HG03457 (cell line): ENCODE results near the gene TCF4.

Experiments used
- ATAC-seq: cut with Tn5 transposase; IDR thresholded peaks from one replicate; pipeline ENCODE4 v1.9.1; 2021; ENCODE audit warnings: moderate number of reproducible peaks; ENCODE audit not compliant: unreplicated experiment

TCF4 gene

GRCh38 chr18:55307505-55307904 lies 280.5 kb downstream of the TCF4 start:
- no peak for ATAC-seq

DNA sequence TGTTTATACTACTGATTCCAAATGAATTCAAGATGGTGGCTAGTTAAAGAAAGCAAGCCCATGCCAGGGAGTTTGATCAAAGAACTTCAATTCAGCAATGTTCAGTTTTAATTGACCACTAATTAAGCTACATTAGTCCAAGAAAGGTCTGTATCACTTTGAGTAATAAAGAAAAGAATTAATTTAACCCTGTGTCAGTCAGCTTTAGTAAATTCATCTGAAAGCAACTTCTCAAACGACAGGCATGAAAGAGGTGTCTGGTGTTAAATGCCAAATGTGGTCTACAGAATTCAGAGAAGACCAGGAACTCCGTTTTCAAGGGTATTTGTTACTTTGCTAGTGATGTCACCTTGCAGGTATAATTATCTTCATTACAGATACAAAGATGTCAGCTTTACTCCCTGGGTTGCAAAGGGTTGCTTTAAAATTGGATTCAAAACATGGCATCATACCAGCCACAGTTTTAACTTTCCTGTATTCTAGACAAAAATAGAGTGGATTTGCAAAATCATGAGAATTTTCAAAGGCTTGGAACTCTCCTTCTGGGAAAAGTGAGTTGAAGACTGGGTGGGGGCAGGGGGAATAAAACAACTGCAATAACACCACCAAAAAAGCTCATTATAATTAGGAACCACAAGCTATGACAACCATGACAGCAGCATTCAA lies 281.5 kb downstream of the TCF4 start:
- ATAC-seq = no peak

GRCh38 chr18:55302167-55302833 lies 285.7 kb downstream of the TCF4 start:
- ATAC-seq = no peak

DNA sequence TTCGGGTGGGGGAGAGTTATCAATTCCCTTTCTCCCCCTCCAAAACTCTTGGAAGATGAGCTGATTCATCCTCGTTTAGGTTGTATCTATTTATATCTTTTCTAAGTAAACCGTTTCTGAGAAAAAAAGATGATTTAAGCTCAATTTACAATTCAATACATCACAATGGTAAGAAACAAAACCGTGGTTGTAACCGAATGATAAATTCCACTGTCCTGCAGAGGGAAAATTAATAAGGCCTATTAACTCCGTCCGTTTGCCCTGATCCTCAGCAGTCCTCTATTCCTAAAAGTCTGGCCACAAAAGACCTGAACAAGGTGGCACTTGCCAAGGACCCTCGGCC lies 286.2 kb downstream of the TCF4 start:
- ATAC-seq = no peak

DNA sequence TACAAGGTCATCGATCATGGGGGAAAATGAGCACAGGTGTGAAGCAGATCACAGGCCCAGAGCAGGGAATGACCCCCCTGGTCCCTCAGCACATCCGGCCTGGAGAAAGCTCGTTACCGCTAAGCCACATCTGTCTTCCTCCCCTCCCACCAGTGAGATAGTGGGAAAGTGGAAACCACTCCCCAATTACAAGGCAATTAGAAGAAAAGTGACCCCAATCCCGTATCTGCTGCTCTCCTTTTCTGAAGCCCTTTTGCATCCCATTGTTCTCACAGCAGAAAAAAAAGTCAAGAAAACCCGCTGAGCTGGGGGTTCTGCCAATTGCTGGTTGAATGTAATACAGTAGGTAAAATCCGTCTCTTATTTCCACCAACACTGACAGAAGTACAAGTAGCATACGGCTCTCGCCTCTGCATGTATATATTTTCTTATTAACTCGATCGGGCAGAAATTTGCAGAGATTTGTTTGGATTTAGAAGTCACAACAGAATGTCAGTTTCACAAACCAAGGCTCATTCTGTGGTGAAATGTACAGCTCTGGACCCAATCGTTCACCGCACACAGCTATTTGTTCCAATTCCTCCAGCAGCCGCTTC lies 287.0 kb downstream of the TCF4 start:
- no peak for ATAC-seq

GRCh38 chr18:55300421-55300935 lies 287.5 kb downstream of the TCF4 start:
- no peak for ATAC-seq

DNA sequence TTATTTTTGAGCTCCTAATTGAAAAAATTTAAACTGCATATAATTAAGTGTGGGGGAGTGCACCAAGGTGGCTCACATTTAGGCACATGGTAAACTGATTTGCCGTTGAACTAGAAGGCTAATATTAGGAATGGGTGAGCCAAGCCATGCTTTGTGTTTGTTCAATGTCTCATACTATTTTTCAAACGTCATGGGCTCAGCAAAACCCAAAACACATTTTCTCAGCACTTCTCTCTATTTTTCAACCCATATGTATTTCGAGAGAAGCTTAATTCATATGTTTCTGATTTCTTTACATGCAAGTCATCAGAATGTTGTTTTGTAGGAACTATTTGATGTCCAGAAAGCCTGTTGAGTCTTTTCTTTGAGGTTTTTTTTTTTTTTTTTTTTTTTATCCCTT lies 291.2 kb downstream of the TCF4 start:
- ATAC-seq = no peak

DNA sequence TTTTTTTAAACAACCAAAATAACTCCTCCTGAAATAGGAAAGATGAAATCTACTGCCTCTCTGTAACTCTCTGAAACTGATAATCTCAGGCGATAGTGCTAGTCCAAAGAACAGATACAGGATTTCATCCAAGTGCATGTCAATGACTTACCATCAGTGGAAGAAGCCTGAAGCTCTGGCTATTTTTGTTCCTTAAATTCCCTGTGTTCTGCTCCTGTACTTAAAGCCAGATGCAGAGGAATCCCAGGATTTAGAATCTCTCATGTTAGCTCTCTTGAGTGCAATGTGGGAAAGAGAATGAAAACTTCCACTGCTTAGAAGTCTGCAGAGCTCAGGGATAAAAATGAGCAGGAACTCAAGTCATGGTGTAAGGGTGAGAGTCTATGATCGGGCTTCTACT lies 291.9 kb downstream of the TCF4 start:
- ATAC-seq = no peak

DNA sequence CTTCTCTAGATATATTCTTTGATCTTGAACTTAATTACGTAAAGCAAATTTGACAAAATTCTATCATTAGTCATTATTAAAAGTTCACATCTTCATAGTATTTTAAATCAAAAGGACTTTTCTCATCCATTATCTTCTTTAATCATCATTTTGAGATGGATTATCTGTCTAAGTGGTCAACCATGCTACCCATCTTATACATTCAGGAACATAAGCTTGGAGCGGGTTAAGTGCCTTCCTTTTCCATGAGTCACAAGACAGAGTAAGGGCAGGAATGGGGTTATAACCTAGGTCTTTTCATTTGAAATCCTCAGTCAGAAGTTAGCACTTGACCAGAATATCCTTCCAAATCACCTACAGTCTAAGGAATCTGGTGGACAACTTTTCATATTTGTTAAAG lies 297.1 kb downstream of the TCF4 start:
- no peak for ATAC-seq

DNA sequence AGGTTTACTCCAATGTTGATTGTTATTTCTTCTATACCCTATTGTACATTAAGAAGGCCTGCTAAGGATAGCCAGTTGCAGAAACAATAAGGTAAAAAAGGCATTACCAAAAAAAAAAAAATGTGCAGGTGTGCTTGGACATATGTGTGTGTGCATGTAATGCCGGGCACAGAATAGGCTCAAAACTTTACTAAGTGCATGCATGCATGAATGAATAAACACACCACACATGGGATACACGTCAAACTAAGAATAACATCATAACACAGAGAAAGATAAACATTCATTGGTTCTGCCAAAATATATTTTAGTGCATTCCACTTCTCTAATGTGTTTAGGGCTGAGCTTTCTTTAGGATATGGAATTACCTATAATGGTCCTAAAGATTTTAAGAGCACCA lies 298.2 kb downstream of the TCF4 start:
- no peak for ATAC-seq

DNA sequence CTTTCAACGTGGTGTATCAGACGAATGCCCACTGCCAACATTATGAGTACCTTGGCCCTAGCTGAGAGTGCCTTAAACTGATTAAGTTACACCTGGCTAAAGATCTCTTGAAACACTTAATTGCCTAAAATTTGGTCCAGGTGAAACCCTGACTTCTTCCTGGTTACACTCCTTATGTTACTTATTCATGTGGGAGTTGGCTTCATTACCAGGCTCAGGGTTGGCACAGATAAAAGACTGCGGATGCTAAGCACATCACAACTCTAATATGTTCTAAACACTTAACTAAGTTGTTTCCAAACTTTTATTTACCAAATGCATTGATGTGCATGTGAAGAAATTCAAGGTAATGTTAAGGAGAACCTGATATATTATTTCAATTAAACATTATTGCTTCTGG lies 298.9 kb downstream of the TCF4 start:
- ATAC-seq = no peak

GRCh38 chr18:55287935-55288868 lies 299.8 kb downstream of the TCF4 start:
- no peak for ATAC-seq

DNA sequence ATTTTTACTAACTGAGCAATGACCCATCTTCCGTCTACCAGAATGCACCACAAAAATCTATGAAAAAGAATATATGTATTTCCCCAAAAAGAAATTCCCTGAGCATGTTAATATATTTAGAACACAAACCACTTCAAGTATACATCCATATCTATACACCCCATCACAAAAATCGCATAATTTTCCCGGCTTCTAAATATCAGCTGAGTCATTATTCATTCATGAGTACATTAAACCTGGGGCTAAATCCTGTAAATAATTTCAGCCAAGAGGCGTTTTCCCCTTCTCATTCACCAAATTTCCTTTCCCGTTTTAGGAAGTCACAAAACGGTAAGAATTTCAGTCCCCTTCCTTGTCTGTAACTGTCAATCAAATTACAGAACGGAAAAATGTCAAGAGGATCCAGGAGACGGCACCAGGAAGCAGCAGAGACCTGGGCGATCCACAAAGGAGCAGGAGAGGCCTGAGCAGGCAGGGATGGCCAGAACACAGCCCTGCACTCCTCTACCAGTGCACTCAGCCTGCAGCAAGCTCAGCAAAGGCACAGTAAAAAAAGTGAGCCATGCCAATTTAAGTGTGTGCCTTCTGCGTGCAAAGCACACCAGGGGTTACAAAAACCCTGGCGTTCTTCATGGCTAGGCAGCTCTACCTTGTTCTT lies 300.7 kb downstream of the TCF4 start:
- no peak for ATAC-seq

DNA sequence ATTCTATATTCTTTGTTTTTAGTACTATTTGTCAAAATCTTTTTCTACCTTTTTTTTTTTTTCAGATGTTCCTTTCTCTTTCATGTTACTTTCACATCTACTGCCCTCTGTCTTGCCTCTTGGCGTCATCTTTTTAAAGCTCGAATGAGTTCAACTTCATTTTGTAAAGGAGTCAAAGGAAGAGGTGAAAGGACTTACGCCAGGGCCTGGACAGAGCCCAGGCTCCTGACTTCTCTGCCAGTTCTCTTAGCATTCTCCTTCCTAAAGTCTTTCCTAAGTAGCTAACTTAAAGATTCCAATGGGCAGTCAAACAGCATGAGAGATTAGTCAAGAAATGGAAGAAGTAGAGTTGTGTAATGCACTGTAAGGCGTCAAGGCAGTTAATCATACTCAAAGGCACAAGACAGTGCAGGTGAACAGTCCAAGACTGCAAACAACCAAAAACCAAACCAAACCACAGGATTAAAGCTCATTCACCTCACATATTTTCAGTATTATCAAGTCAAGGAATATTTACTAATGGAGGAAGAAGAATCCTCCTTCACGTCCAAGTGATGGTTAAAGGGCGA lies 301.7 kb downstream of the TCF4 start:
- no peak for ATAC-seq

GRCh38 chr18:55284614-55285013 lies 303.4 kb downstream of the TCF4 start:
- ATAC-seq = no peak

GRCh38 chr18:55283309-55283708 lies 304.7 kb downstream of the TCF4 start:
- no peak for ATAC-seq

- no peak for ATAC-seq
Measured at GRCh38 chr18:55280503-55280902, 307.5 kb downstream of the TCF4 start.

GRCh38 chr18:55275039-55275901 lies 312.7 kb downstream of the TCF4 start:
- ATAC-seq = no peak

DNA sequence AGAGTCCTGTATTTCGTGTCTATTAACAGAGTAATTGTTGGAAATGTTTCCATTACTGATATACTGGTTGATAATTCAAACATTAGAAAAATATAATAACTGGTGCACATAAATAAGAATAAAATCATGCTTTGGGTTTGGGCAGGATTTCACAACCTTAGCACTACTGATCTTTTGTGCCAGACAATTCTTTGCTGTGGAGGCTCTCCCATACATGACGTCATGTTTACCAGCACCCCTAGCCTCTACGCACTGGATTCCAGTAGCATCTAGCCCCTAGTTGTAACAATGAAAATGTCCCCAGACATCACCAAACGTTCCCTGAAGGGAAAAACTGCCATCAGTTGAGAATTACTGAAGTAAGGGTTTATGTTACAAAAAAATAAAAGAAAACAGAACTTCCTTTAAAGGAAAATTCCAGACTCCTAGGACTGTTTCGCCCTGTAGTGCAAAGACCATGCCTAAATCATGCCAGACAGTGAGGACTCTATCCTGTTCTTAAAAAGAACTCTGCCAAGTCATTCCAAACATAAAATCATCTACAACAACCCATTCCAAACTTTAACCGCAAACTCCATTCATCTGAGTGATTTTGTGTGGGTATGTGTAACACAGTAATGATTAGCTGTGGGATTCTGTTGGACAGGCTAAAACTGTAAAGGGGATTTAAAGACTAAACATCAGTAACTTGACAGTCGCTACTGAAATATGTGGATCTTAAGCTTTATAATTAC lies 315.3 kb downstream of the TCF4 start:
- no peak for ATAC-seq
